ENCODE data around the gene MTA2. TPM values are rescaled to one million over a fixed set of nuclear protein-coding genes. Genes with fewer than 3 reads are reported as not detected.

Gene MTA2
- total and polyA plus RNA-seq, 3 donors from 2014 or later, result 87.6 to 115 (median 97.2) TPM

GRCh38 chr11:62647609-62648005 is 45.9 kb upstream of the MTA2 start:
- Histone ChIP-seq H3K27ac (no peak overlapping the region), H3K4me1 (peaks cover 25% of the 10 kb centered on the region), H3K36me3 (ENCODE audit: low read depth, missing control alignments) (no peaks in the 10 kb centered on the region), H3K27me3 (no peaks in the 10 kb centered on the region), H3K4me3 (no peak overlapping the region), H3K9me3 (no peaks in the 10 kb centered on the region)
- 74 to 80% methylated on average over 1 to 6 of the region's 6 CpGs for WGBS, 2 donors
- intact Hi-C loops (cut with DNase I; ENCODE audit: low total_unique reads), result no loop called here
- TF ChIP-seq CTCF (IDR thresholded peaks at IDR 0.05) (no peak), POLR2A (IDR thresholded peaks at IDR 0.05) (no peak)
- DNase-seq, result no peak

GRCh38 chr11:62646825-62647608 is 45.4 kb upstream of the MTA2 start:
- intact Hi-C loops (cut with DNase I; ENCODE audit: low total_unique reads), result no loop called here
- Histone ChIP-seq H3K9me3 (no peaks in the 10 kb centered on the region), H3K27me3 (no peaks in the 10 kb centered on the region), H3K4me3 (peak overlapping the region; percentile 97 to 100), H3K4me1 (peaks cover 20% of the 10 kb centered on the region), H3K36me3 (ENCODE audit: low read depth, missing control alignments) (no peaks in the 10 kb centered on the region), H3K27ac (peak overlapping the region in 1 of 2 donors; percentile 95)
- TF ChIP-seq CTCF (IDR thresholded peaks at IDR 0.05), result no peak
- no peak for TF ChIP-seq POLR2A (IDR thresholded peaks at IDR 0.05)
- DNase-seq, result no peak
- WGBS, 2 donors, result 36 to 57% methylated on average over 11 to 32 of the region's 32 CpGs

- H3K9me3 ChIP-seq, result no peaks in the 10 kb centered on the region
- 0 to 1% methylated on average over 32 to 73 of the region's 73 CpGs for WGBS, 2 donors
- intact Hi-C loops (cut with DNase I; ENCODE audit: low total_unique reads), result no loop called here
- H3K27ac ChIP-seq, result peak within 1 kb of the TSS; percentile 93 to 95
- peak within 1 kb of the TSS; percentile 97 to 100 for H3K4me3 ChIP-seq
- H3K27me3 ChIP-seq, result no peaks in the 10 kb centered on the region
- DNase-seq, result peak; percentile 100
- no peaks in the 10 kb centered on the region for H3K36me3 ChIP-seq (ENCODE audit: low read depth, missing control alignments)
- TF ChIP-seq POLR2A (IDR thresholded peaks at IDR 0.05) (peak; percentile 74), CTCF (IDR thresholded peaks at IDR 0.05) (no peak)
- peaks cover 13% of the 10 kb centered on the region for H3K4me1 ChIP-seq
Measured at GRCh38 chr11:62645946-62646824, 44.5 kb upstream of the MTA2 start, which contains the start of gene GANAB. TSS of gene GANAB (minus strand) at chr11:62646613. CDS start at chr11:62646599, 14 bp downstream.

- Histone ChIP-seq H3K4me3 (peak overlapping the region; percentile 97 to 100), H3K27me3 (no peaks in the 10 kb centered on the region), H3K36me3 (ENCODE audit: low read depth, missing control alignments) (no peaks in the 10 kb centered on the region), H3K27ac (peak overlapping the region; percentile 93 to 95), H3K4me1 (peaks cover 13% of the 10 kb centered on the region), H3K9me3 (no peaks in the 10 kb centered on the region)
- intact Hi-C loops (cut with DNase I; ENCODE audit: low total_unique reads), result no loop called here
- 4 to 8% methylated on average over 11 of the region's 11 CpGs for WGBS, 2 donors
- TF ChIP-seq POLR2A (IDR thresholded peaks at IDR 0.05), result no peak
- TF ChIP-seq CTCF (IDR thresholded peaks at IDR 0.05), result no peak
- no peak for DNase-seq
Measured at GRCh38 chr11:62645671-62645945, 43.9 kb upstream of the MTA2 start.
